Measurements from ENCODE around the gene IL27RA.

Gene IL27RA

DNA sequence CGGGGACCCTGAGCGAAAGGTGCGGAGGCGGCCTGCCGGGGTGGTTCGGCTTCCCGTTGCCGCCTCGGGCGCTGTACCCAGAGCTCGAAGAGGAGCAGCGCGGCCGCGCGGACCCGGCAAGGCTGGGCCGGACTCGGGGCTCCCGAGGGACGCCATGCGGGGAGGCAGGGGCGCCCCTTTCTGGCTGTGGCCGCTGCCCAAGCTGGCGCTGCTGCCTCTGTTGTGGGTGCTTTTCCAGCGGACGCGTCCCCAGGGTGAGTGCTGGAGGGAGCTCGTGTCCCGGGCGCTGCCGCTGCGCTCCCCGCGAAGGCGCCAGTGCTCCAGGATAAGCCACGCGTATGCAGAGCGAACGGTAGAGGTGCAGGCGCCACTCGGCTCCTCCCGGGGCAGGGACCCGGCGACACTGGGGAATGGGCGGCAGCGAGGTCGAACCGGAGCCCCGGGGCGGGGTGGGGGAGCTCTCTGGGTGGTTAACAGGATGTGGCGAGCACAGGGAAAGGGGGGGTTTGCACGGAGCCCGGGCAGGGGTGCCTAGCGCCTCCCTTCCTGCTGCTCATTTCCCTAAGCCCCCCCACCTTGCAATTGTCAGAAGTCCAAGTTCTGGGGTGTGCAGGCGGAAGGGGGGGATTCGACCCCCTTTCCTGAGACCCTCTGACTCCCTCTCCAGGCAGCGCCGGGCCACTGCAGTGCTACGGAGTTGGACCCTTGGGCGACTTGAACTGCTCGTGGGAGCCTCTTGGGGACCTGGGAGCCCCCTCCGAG lies at the start of gene IL27RA:
Gene IL27RA (plus strand): TSS at position 44 of the 762 bp plus-strand sequence. CDS start 111 bp downstream, at position 155.
- no peak for FAIRE-seq

DNA sequence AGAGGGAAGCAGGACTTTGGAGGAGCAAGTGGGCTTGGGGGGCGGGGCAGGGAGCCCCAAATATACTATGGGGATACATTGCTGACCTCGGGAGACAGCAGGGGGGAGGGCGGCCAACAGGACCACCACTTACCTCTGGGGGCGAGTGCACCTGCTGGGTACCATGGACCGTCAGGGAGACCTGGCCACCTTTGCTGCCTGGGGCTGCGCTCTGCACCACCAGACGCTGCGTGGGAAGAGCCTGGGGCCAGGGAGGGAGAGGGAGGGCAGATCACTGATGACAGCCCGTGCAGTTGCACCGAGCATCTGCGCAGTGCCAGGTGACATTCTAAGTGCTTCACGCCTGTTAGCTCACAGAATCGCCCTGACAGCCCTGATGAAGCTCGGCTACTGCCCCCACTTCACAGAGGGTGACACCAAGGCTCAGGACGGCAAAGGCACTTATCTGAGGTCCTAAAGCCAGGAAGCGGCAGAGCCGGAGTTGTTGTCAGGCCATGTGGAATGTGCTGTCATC lies 49.5 kb upstream of the IL27RA start:
- FAIRE-seq = no peak

DNA sequence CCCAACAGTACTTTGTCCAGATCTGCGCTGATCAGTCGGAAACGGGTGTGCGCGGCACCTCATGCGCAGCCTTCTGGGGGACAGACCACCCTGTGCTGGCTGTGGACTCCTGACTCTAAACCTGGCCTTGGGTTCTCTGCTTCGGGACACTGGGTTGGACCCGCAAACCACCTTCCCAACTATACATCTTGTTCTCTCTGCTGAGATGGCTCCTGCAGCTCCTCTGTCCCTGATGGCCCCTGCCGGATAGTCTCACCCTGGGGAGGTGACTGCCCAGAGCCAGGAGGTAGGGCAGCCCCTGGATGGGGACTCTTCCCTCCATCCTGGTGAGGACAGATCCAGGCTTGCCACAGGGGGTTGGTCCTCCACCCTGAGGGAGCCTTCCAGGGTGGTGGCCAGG lies 48.8 kb upstream of the IL27RA start:
- no peak for FAIRE-seq

DNA sequence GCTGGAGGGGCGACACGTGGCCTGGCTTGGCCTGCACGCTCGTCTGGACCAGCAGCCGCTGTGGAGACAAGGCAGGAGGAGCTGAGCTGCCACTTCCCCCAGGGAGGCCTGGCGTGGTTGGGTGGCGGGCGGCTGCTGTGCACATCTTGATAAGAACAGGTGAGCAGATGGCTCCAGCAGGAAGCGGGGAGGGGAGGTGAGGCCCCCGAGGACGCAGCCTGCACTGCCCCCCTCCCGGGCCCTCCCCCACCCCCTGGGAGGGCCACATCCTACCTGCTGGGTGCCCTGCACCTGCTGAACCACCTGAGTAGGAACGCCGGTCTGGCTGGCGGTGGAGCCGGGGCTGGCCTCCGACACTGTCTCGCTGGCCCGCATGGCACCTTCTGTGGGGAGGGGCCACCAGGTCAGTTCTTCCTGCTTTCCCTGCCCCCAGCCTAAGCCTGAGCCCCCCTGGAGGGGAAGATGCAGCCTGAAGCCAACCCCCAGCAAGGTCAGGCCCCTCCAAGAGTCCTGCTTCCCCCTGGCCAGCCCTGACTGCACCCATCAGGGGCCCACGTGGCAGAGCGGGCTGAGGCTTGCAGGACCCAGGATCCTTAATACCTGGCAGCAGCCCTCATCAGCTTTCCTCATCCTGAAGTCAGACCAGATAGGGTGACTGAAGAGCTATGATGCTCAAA lies 48.2 kb upstream of the IL27RA start:
- FAIRE-seq = no peak

DNA sequence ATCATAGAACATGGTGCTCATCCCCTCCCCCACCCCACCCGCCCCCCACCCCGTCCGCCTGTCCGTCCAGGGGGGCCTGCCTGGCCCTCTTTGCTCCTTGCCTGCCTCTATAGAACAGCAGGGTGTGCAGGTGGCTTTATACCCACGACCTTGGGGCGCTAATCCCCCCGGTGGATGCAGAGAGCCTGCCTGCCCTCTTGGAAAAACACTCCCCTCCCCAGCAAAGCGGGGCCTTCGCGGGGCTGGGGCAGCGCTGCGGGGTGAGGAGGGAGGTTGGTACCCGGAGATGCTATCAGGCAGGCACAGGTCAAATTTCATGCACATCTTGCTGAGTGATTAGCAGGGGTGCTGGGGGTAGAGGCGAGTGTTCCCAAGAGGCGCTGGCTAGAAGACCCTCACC lies 47.4 kb upstream of the IL27RA start:
- FAIRE-seq = no peak

DNA sequence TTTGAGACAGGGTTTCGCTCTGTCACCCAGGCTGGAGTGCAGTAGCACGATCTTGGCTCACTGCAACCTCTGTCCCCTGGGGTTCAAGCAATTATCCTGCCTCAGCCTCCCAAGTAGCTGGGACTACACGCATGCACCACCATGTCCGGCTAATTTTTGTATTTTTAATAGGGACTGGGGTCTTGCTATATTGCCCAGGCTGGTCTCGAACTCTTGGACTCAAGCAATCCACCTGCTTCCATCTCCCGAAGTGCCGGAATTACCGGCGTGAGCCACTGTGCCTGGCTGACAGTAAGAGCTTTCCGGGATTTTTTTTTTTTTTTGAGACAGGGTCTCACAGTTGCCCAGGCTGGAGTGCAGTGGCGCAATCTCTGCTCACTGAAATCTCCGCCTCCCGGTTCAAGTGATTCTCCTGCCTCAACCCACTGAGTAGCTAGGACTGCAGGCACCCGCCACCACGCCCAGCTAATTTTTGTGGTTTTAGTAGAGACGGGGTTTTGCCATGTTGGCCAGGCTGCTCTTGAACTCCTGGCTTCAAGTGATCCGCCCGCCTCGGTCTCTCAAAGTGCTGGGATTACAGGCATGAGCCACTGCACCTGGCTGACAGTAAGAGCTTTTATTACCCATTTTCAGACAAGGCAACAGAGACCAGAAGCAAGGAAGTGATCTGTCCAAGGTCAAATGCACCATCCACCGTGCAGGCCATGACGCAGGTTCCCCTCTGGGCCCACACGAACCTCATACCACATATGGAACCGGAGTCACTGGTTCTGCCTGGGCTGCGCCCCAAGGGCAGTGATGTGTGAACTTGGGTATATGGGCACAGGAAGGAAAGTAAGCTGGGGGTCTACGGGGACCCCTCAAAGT lies 46.5 kb upstream of the IL27RA start:
- no peak for FAIRE-seq

DNA sequence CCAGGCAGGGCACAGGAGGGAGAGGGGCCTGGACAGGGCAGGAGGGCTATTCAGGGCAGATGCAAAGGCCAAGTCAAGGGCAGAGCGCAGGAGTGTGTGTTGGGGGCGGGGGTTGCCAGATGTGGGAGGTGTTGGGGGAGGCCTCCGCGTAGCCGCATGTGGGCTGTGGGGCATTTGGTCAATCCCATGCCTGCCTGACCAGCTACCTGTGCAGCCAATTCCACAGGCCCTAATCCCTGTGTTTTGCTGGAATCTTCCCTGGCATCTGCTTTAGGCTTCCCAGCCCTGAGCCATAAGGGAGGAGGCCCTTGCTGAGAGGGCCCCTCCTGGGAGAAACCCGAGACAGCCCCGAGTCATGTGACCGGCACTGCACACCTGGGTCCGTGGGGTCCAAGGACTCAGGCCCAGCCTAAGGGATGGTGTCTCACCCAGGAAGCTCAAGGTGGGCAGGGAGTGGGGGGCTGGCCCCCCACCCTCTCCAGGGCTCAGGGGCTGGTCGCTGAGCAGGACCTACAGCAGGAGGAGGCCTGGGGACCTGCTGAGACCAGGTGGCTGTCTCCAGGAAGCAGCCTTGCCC lies 45.7 kb upstream of the IL27RA start:
- no peak for FAIRE-seq

DNA sequence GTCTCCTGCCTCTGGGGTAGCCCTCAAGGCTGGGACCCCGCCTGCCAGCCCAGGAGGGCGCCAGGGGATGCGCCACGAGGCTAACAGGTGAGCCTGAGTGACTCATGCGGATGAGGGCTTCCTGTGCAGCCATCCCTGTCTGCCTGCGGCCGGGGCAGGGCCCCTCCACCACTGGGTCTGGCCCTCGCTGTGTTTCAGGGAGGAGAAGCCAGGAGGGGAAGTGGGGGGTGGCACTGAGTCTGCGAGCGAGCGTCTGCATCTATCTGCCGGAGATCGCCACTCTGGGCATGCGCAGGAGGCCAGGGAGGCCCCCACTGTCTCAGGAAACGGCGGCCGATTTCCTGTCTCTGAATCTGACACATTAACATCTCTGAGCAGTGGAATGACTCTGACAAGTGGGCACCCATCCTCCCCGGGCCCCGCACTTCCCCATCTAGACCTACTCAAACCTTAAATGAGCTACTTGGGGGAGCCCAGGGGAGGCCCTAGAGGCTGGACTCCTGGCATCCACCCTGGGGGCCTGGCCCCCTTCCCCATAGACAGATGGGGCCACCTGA lies 45.1 kb upstream of the IL27RA start:
- no peak for FAIRE-seq

DNA sequence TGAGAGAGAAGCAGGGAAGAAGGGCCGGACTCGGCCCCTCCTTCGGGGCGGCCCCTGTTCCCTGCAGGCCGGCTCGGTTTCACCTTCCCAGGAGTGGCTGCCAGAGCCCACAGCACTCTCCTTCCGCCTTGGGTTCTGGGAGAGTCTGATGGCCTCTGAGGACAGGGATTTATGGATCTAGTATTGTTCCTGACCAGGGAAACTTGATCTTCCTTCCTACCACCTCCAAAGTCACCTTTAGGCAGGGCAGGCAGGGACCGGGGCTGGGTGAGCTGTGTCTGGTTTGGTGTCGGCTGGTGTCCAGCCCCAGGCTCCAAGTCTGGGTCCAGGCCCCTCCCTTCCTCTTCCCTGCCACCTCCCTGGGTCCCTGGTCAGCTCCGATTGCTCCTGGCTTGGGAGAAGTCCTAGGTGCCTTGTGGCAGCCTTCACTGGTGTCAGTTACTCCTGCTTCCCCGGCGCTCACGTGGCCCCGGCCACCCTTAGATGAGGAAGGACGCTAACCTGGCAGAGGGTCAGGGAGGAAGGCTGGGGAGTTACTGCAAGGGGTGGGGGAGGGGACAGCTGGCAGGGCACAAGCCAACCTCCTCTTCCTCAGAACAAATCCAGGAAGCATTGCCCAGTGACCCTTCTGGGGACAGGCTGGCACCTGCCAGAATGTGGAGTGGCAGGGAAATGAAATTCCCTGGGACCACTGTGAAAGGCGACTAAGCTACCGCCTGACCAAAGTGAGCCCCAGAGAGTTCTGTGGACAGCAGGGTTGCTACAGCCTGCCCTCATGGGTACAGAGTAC lies 44.3 kb upstream of the IL27RA start:
- no peak for FAIRE-seq

DNA sequence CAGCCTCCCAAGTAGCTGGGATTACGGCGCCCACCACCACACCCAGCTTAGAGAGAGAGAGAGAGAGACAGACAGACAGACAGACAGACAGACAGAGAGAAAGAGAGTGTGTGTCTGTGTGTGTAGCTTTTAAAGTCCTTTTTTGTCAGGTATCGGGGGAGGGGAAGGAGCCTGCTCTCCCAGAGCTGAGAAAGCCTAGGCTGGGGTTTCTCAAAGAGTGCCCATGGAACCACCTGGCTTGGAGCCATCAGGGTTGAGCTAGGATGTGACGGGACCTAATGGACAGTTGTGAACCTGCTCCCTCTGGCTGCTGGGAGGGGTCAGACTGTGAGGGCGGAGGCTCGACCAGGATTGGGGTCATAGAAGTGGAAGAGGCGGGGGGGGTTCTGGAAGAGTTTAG lies 42.1 kb upstream of the IL27RA start:
- no peak for FAIRE-seq

DNA sequence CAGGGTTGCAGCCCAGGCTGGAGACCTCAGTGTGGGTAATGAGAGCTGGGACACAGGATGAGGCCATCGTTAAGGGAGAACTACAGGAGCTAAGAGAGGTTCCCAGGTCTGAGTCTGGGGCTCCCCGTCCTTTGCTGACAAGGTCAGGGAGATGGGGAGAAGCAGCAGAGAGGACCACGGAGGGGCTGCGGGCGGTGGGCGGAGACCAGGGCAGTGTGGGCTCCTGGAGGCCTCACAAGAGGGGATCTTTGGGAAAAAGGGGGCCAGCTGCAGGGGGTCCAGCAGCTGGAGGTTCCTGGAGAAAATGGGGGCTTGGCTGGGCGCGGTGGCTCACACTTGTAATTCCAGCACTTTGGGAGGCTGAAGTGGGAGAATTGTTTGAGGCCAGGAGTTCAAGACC lies 41.5 kb upstream of the IL27RA start:
- FAIRE-seq = no peak

DNA sequence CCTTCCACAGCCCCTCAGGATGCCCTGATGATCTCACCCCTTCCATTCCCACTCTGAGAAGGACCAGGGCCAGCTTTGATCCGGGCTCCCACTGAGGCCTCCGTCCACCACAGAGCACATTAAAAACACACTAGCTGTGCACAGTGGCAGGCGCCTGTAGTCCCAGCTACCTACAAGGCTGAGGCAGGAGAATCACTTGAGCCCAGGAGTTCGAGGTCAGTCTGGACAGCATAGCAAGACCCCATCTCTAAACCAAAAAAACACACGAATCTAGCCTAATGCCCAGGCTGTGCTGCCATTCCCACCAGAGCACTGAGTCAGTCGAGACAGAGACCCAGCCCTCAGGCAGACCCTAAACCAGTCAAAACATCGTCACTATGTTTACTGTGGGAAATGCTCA lies 39.5 kb upstream of the IL27RA start:
- FAIRE-seq = no peak

DNA sequence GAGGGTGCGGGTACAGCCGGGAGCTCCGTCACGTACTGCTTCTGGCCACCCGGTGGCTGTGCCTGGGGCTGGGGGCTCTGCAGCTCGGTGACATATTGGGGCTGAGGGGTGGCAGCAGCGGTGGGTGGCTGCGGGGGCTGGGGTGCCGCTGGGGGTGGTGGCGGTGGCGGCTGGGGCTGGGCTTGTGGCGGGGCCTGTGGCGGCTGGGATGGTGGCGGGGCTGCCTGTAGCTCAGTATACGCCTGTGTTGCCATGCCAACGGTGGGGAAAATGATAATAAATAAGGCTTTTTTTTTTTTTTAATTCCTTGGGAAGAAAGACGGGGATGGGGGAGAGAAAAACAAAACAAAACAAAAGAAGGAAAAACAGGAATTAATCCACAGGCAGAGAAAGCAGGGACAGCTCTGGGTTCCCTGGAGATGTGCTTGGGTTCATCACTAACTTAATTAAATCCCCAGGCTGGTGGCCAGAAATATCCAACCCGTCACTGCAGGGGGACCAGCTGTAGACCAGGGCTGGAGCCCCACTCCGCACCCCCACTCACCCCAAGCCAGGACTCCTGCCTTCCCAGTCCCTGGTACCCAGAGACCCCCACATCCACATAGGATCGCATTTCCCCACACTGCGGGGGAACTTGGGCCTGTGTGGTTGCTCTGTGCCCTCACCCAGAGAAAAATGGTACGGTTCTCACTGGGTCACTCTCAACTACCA lies 37.8 kb upstream of the IL27RA start:
- FAIRE-seq = no peak

DNA sequence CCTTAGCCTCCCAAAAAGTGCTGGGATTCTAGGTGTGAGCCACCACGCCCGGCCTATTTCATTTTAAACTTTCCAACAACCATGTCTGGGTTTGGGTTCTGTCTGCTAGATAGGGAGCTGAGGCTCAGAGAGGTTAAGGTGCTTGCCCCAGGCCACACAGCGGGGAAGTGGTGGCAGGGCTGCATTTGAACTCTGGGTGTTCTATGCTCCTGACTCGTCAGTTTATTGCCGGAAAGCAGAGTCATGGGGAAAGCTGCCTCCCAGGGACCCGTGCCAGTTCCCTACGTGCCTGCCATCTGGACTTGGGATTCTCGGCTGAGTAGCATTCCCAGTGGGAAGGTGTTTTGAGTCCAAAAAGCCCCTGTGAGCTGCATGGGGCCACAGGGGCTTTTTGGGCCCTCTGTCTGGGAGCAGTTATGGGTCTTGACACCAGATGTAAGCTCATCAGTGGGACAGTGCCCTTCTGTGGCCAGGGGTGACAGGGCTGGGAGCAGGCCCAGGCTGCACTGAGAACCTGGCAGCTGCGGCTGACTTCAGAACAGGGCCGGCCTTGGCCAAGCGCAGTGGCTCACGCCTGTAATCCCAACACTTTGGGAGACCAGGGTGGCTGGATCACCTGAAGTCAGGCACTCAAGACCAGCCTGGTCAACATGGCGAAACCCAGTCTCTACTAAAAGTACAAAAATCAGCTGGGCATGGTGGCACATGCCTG lies 36.4 kb upstream of the IL27RA start:
- FAIRE-seq = no peak

DNA sequence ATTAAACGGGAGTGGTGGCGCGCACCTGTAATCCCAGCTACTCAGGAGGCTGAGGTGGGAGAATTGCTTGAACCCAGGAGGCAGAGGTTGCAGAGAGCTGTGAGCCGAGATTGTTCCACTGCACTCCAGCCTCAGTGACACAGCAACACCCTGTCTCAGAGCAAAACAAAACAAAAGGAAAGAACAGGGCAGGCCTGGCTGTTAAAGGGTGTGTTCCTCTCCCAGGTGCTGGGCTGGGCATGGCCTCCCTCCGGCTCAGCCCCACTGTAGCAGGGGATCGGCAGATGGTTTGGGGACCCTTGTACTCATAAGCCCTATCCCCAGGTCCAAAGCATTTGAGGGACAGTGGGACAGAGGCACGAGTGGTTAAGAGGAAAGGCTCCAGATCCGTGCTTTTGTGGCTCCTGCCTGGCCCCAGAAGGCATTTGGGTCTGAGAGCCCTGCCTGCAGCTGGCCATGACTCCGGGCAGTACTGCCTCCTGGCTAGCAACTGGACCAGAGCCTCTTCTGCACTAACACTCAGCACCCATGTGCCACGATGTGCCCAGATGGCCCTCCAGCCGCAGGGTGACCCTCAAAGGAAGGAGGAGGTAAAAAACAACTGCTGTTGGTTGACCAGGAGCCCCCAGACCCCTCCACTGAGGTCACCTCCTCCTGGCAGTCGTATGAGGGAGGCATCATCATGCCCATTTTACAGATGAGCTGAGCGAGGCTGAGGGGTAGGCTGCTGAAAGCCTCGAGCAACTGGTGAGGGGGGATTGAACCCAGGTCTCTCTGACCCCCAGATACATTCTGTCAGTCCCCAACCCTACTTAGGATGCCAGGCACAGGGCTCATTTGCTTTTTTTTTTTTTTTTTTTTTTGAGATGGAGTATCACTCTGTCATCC lies 35.4 kb upstream of the IL27RA start:
- no peak for FAIRE-seq

DNA sequence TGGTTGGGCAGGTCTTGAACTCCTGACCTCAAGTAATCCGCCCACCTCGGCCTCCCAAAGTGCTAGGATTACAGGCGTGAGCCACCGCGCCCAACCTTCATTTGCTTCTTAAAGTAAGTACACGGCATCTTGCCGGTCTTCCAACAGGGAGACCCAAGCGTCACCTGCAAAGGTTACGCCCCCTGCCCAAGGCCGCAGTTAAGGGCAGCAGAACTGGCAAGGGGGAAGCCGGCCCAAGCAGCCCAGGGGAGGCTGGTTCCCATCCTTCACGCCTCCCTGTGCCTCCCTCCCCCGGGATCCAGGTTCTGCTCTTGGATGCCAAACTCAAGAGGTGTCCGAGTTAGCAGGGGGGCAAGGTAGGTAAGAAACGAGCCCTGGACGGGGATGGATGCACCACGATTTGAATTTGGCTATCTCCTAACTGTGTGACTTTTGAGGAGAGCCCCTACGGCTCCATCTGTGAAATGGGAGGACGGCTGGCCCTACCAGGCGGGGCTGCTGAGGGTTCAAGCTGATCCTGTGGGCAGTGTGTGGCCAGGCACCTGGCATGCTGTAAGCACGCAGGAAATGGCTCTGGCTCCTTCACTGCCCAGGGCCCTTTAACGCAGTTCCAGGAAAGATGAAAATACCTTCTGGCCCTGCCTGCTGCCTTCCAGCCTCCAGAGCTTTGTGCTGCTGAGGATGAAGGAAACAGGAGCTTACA lies 34.5 kb upstream of the IL27RA start:
- no peak for FAIRE-seq

DNA sequence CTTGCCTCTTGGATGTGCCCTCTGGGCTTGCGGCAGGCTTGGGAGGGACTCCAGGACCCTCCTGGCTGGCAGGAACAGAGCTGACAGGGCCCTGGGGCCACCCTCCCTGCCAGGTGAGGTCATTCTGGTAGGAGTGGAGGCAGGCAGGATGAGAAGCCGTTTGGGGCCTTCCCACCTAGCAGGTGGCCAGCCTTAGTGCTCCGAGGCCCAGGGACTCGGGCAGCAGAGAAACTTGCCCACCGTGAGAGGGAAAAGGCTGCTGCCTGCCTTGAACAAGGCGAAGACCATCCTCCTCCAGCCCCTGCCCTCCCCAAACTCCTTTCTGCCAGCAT lies 34.0 kb upstream of the IL27RA start:
- no peak for FAIRE-seq

DNA sequence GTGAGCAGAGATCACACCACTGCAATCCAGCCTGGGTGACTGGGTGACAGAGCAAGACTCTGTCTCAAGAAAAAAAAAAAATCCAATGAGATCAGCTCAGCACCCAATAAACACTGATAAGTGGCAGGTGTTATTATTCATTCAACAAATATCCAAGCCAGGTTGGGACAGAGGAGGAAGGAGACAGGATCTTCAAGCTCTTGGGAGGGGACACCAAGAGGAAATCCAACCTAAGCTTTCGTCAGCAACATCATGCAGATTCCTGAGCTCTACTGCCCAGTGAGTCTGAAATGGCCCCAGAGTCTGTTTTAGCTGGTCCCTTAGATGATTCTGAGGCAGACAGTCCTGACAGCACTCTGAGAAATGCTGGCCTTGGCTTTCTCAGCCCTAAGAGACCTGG lies 33.1 kb upstream of the IL27RA start:
- no peak for FAIRE-seq

DNA sequence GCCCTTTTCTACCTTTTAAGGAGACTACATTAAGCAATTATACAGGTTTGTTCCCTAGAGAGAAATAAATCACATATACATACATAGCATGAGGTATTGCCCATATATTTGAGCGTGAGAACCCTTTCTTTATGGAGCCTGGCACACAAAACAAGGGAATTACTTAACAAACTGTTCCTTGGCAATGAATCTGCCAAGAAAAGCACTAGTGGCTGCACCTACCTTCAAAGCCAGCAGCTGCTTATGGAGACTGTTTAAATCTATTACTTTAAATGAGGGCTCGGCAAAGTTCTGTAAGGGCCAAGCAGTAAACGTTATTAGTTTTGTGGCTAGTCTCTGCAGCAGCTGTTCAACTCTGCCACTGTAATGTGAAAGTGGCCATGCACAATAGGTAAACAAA lies 32.5 kb upstream of the IL27RA start:
- no peak for FAIRE-seq

Data from A204.1 (cell line).